Loucy (cell line): ENCODE data around the gene NXN.

Source experiments
- H2AFZ ChIP-seq: fragments of 200-600 bp; sonication (generic); 2 replicates; pipeline ENCODE4 v1.6.0; 2016; ENCODE audit warnings: antibody characterized with exemption, mild to moderate bottlenecking, low read length, moderate library complexity
- H3F3A ChIP-seq: fragments of 200-600 bp; 2 replicates; pipeline ENCODE4 v1.6.0; 2016; ENCODE audit warnings: antibody characterized with exemption, low read depth, mild to moderate bottlenecking
- H3K27me3 ChIP-seq: fragments of 200-600 bp; sonication (generic); 2 replicates; pipeline ENCODE4 v1.6.1; 2014; ENCODE audit warnings: low read length, mild to moderate bottlenecking; ENCODE audit not compliant: insufficient read depth, poor library complexity, severe bottlenecking
- H3K36me3 ChIP-seq: fragments of 200-600 bp; sonication (generic); 2 replicates; pipeline ENCODE4 v1.6.1; 2016; ENCODE audit warnings: low read length; ENCODE audit not compliant: insufficient read depth
- H3K4me1 ChIP-seq: fragments of 200-600 bp; sonication (generic); 2 replicates; pipeline ENCODE4 v1.5.1; 2014; ENCODE audit warnings: low read length, mild to moderate bottlenecking; ENCODE audit not compliant: insufficient read depth, poor library complexity, severe bottlenecking
- H3K4me2 ChIP-seq: fragments of 200-600 bp; sonication (generic); 2 replicates; pipeline ENCODE4 v1.6.0; 2014; ENCODE audit warnings: antibody characterized with exemption, low read length, low read depth, mild to moderate bottlenecking; ENCODE audit not compliant: poor library complexity, severe bottlenecking
- H3K4me3 ChIP-seq: fragments of 200-600 bp; sonication (generic); 2 replicates; pipeline ENCODE4 v1.5.1; 2014; ENCODE audit warnings: low read length, mild to moderate bottlenecking, mixed read lengths; ENCODE audit not compliant: poor library complexity, severe bottlenecking
- H3K79me2 ChIP-seq: fragments of 200-600 bp; sonication (generic); 2 replicates; pipeline ENCODE4 v1.6.1; 2014; ENCODE audit warnings: low read length; ENCODE audit not compliant: insufficient read depth
- H3K9ac ChIP-seq: fragments of 200-600 bp; sonication (generic); 2 replicates; pipeline ENCODE4 v1.6.0; 2014; ENCODE audit warnings: mild to moderate bottlenecking, low read depth, low read length, moderate library complexity; ENCODE audit not compliant: poor library complexity, severe bottlenecking
- H3K9me2 ChIP-seq: fragments of 200-600 bp; sonication (generic); replicated peaks from 2 replicates; pipeline ENCODE4 v1.6.1; 2016; ENCODE audit warnings: low read depth, low read length, mixed read lengths
- H3K9me3 ChIP-seq: fragments of 200-600 bp; sonication (generic); 2 replicates; pipeline ENCODE4 v1.6.1; 2014; ENCODE audit warnings: mild to moderate bottlenecking, antibody characterized with exemption, low read length, low read depth; ENCODE audit not compliant: insufficient read depth
- H4K20me1 ChIP-seq: fragments of 200-600 bp; sonication (generic); 2 replicates; pipeline ENCODE4 v1.6.0; 2014; ENCODE audit warnings: antibody characterized with exemption, low read length, mild to moderate bottlenecking; ENCODE audit not compliant: insufficient read depth, poor library complexity, severe bottlenecking
- CTCF ChIP-seq: fragments of 200-600 bp; sonication (generic); conservative IDR thresholded peaks from 2 replicates; pipeline ENCODE4 v1.5.1; 2014; ENCODE audit warnings: mild to moderate bottlenecking, antibody characterized with exemption, low read length
- EZH2phosphoT487 ChIP-seq: fragments of 200-600 bp; IDR thresholded peaks from 2 replicates; pipeline ENCODE4 v1.6.1; 2018; ENCODE audit warnings: antibody characterized with exemption, mild to moderate bottlenecking, moderate library complexity, borderline replicate concordance

Gene NXN

DNA sequence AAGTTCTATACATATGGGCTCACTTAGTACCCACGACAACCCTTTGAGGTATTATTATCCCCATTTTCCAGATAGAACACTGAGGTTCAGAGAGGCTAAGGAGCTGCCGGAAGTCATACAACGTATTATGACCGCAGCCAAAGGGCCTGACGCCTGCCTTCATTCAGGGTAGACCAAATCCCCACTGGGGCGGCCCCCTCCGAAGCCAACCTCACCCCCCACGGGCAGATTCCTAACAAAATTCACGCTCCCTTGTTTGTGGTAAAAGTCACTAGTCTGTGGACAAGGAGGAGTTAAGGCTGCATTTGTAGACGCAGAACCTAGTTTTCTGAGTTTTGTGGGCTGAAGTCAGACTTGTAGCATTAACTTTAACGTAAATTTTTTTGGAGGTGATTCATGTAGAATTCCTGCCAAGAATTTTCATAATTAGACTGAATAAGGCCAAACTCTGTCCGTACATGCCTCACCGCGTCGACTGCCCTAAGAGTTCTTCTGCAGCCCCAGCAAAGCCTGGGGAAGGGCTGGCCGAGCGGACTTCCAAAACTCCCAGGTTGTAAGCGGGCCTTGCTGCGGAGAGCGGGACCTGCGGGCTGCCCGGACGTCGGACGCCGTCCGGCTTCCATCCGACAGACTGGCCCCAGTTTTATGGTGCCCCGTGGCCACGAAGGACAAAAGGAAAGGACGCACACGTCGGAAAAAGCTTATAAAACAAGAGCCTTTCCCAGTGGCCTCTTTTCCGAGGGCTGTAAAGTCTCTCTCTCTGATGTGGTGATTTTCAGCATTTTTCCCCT lies 75.7 kb downstream of the NXN start:
- Histone ChIP-seq H3K79me2 (no peaks in the 10 kb centered on the region), H3K4me1 (no peaks in the 10 kb centered on the region), H3K36me3 (no peaks in the 10 kb centered on the region), H3K27me3 (no peaks in the 10 kb centered on the region), H2AFZ (no peak overlapping the region), H3K9ac (no peak overlapping the region), H4K20me1 (no peaks in the 10 kb centered on the region), H3F3A (no peaks in the 10 kb centered on the region), H3K4me2 (no peak overlapping the region), H3K9me2 (no peaks in the 10 kb centered on the region), H3K9me3 (no peaks in the 10 kb centered on the region), H3K4me3 (no peak overlapping the region)
- TF ChIP-seq CTCF, result no peak
- no peak for TF ChIP-seq EZH2phosphoT487

DNA sequence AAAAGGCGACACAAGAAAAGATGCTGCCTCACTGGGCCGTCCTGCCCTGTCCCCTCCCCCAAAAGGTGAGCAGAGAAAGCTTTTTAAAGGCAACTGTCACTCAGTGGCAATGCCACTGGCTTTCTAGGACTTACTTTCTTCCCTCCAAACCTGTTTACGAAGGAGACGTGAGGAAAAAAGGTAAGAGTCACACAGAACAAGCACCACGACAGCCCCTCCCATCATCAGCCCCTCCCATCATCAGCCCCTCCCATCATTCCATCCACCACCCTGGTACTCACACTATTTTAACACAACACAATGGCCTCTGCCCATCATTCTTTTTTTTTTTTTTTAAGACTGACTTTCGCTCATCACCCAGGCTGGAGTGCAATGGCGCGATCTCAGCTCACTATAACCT lies 77.1 kb downstream of the NXN start:
- Histone ChIP-seq H3K36me3 (no peaks in the 10 kb centered on the region), H3K79me2 (no peaks in the 10 kb centered on the region), H3K4me3 (no peak overlapping the region), H3K4me1 (no peaks in the 10 kb centered on the region), H2AFZ (no peak overlapping the region), H3K9ac (no peak overlapping the region), H4K20me1 (no peaks in the 10 kb centered on the region), H3K4me2 (no peak overlapping the region), H3K9me3 (no peaks in the 10 kb centered on the region), H3K27me3 (no peaks in the 10 kb centered on the region), H3K9me2 (no peaks in the 10 kb centered on the region), H3F3A (no peaks in the 10 kb centered on the region)
- TF ChIP-seq CTCF (no peak), EZH2phosphoT487 (no peak)

- Histone ChIP-seq H3K27me3 (no peaks in the 10 kb centered on the region), H3K36me3 (no peaks in the 10 kb centered on the region), H3K4me3 (no peak overlapping the region), H3K9ac (no peak overlapping the region), H3K4me1 (no peaks in the 10 kb centered on the region), H3K9me3 (no peaks in the 10 kb centered on the region), H3K9me2 (no peaks in the 10 kb centered on the region), H3F3A (no peaks in the 10 kb centered on the region), H2AFZ (no peak overlapping the region), H3K4me2 (no peak overlapping the region), H4K20me1 (no peaks in the 10 kb centered on the region), H3K79me2 (no peaks in the 10 kb centered on the region)
- TF ChIP-seq CTCF (no peak), EZH2phosphoT487 (no peak)
These were observed 77.6 kb downstream of the NXN start for GRCh38 chr17:901964-902363.
